Measurements from ENCODE around the gene MRPS27. TPM values are rescaled to one million over a fixed set of nuclear protein-coding genes. Genes with fewer than 3 reads are reported as not detected.

MRPS27 gene
- total and polyA plus RNA-seq, 9 of the 15 experiments (the other 6 are each of a cell fraction or from before 2014, with no cell fraction given) = 73.6 to 144 (median 106) TPM

- TF ChIP-seq, protein P1, sequence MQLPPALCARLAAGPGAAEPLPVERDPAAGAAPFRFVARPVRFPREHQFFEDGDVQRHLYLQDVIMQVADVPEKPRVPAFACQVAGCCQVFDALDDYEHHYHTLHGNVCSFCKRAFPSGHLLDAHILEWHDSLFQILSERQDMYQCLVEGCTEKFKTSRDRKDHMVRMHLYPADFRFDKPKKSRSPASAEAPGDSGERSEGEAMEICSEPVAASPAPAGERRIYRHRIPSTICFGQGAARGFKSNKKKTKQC (CRISPR knock-in tag; IDR thresholded peaks at IDR 0.05) = no peak
- TF ChIP-seq ZNF668 (CRISPR knock-in tag; IDR thresholded peaks at IDR 0.05) (no peak), E2F8 (IDR thresholded peaks at IDR 0.05; ENCODE audit: low read depth, partially characterized antibody) (no peak), IFI16 (CRISPR knock-in tag; IDR thresholded peaks at IDR 0.05) (no peak), SIN3A (IDR thresholded peaks at IDR 0.05; ENCODE audit: borderline replicate concordance in 2 of 2, control insufficient read depth in 1 of 2, low read depth in 2 of 2, low read length in 2 of 2) (no peak), TCF7 (IDR thresholded peaks at IDR 0.05; ENCODE audit: borderline replicate concordance) (peak; percentile 99), ZNF140 (CRISPR knock-in tag; IDR thresholded peaks at IDR 0.05) (no peak), RHOXF2B (CRISPR knock-in tag; conservative IDR thresholded peaks at IDR 0.05) (no peak), SRSF3 (IDR thresholded peaks at IDR 0.05; ENCODE audit: insufficient read depth, low read length) (no peak), BHLHE40 (IDR thresholded peaks at IDR 0.05; ENCODE audit: low read length) (0 out of 2 replicates have a peak, but pooled peaks have one; percentile 26), CC2D1A (IDR thresholded peaks at IDR 0.05) (no peak), ZNF436 (CRISPR knock-in tag; IDR thresholded peaks at IDR 0.05) (no peak), ZKSCAN8 (CRISPR knock-in tag; IDR thresholded peaks at IDR 0.05) (no peak), ZNF274 (IDR thresholded peaks at IDR 0.05; ENCODE audit: borderline replicate concordance, low read depth, low read length) (no peak), PHB2 (IDR thresholded peaks at IDR 0.05; ENCODE audit: low read depth) (no peak), SMAD2 (IDR thresholded peaks at IDR 0.05; ENCODE audit: low read depth, low read length) (no peak), ERF (CRISPR knock-in tag; IDR thresholded peaks at IDR 0.05) (no peak), TEAD1 (CRISPR knock-in tag; IDR thresholded peaks at IDR 0.05) (peak in 1 of 2 experiments; percentile 48; a peak in 1 of 4 replicates), ATF3 (IDR thresholded peaks at IDR 0.05) (no peak), ATF3 (CRISPR knock-in tag; conservative IDR thresholded peaks at IDR 0.05) (no peak), GTF3C2 (IDR thresholded peaks at IDR 0.05; ENCODE audit: borderline replicate concordance, extremely low read depth, insufficient read length) (no peak)
- TF ChIP-seq, protein P2, sequence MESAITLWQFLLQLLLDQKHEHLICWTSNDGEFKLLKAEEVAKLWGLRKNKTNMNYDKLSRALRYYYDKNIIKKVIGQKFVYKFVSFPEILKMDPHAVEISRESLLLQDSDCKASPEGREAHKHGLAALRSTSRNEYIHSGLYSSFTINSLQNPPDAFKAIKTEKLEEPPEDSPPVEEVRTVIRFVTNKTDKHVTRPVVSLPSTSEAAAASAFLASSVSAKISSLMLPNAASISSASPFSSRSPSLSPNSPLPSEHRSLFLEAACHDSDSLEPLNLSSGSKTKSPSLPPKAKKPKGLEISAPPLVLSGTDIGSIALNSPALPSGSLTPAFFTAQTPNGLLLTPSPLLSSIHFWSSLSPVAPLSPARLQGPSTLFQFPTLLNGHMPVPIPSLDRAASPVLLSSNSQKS (CRISPR knock-in tag; IDR thresholded peaks at IDR 0.05) = no peak
These were observed 93.1 kb downstream of the MRPS27 start (continued) for GRCh38 chr5:72226950-72227349.
